Stomach (tissue), 4 donors: ENCODE results near the gene BLCAP.

Source experiments
- EP300 ChIP-seq: sonication (generic); formaldehyde crosslinking; IDR thresholded peaks from one replicate; pipeline ENCODE4 v1.6.1; 2017; ENCODE audit warnings: antibody characterized with exemption
- TF ChIP-seq, protein P1 (sequence below), 7 experiments: fragments of 450-650 bp in 4 of 7; fragments of 200-600 bp in 3 of 7; sonication (generic) in 3 of 7; IDR thresholded peaks; one replicate each; pipeline ENCODE4 v1.5.1; 2016 to 2019; ENCODE audit warnings: antibody characterized with exemption in 7 of 7, control low read depth in 2 of 7, mild to moderate bottlenecking in 1 of 7

DNA sequence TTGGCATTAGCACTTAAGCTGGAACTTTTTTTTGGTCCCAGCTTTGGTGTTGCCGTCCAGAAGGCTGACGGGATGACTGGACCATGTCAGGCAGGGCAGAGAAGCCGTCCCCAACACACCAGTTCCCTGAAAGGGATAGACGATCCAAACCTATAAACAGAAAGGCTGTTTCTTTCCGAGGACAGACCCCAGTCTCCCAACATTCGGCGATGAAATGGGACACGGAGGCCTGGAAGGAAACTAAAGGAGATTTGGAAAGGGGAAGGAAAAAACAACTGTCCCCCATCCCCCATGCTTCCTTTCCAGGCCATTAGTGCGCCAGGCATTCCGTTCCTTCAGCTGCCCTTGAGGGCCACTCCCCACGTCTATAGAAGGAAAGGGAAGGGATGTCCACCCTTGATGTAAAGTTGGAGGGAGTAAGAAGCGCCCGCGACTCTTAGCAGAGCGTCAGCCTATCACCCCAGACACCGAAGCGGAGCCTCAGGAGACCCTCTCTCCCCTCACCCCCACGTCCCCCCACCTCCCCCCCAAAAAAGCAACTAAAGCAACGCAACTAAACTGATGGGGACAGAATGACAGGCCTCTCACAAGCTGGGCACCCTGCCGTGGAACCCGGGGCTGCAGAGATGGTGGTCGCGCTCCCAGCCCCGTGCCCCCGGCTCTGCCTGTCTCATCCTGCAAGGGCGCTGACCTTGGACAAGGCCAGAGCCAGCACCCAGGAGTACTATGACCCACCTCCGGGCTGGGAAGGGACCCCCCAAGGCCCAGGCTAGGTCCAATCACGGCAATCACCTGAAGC, 638 bp downstream of the BLCAP start:
- TF ChIP-seq, protein P1, sequence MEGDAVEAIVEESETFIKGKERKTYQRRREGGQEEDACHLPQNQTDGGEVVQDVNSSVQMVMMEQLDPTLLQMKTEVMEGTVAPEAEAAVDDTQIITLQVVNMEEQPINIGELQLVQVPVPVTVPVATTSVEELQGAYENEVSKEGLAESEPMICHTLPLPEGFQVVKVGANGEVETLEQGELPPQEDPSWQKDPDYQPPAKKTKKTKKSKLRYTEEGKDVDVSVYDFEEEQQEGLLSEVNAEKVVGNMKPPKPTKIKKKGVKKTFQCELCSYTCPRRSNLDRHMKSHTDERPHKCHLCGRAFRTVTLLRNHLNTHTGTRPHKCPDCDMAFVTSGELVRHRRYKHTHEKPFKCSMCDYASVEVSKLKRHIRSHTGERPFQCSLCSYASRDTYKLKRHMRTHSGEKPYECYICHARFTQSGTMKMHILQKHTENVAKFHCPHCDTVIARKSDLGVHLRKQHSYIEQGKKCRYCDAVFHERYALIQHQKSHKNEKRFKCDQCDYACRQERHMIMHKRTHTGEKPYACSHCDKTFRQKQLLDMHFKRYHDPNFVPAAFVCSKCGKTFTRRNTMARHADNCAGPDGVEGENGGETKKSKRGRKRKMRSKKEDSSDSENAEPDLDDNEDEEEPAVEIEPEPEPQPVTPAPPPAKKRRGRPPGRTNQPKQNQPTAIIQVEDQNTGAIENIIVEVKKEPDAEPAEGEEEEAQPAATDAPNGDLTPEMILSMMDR (IDR thresholded peaks at IDR 0.05), result no peak
- no peak for TF ChIP-seq EP300
